ENCODE results near the gene UVRAG.
A peak's percentile ranks its signal among the peaks of the same experiment; 100 is the strongest.
"Not testable (repeated sequence)": the region's sequence is repeated elsewhere in the genome, so short reads cannot be mapped to it uniquely, and the experiment has no call there.

The UVRAG gene

DNA sequence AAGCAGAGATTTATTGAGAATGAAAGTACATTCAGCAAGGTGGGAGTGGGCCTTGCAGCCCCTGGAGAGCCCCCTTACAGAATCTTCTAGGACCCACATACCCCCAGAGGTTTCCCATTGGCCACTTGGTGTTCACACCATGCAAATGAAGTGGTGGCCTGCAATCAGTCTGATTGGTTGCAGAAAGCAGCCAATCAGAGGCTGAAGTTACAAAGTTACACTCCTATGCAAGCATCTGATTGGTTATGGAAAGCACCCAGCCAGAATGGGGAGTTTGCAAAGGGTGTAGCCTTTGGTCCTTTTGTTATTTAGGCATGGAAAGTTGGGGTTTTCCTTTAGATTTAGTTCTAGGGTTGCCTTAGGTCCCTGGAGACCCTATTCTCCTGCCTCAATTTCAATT, 34.9 kb downstream of the UVRAG start:
- no peak for DNase-seq

DNA sequence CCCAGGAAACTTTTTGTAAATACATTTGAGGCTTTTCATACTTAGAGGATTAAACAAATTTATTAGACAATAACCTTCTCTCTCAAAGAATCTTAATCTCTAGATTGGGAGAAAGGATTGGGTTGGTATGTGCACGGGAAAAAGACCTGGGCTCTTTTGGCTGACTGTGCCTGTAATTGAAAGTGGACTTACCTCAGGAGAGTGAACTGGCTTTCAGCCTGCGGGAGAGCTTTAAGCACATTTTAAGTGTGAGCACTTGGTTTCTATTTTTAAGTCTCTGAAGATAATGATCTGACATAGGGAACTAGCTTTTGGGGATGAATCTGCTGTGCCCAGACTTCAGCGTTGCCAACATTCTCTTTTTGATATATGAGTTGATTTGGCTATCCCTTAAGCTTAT, 35.8 kb downstream of the UVRAG start:
- DNase-seq = no peak

GRCh38 chr11:75851203-75851602, 36.2 kb downstream of the UVRAG start:
- no peak for DNase-seq

DNA sequence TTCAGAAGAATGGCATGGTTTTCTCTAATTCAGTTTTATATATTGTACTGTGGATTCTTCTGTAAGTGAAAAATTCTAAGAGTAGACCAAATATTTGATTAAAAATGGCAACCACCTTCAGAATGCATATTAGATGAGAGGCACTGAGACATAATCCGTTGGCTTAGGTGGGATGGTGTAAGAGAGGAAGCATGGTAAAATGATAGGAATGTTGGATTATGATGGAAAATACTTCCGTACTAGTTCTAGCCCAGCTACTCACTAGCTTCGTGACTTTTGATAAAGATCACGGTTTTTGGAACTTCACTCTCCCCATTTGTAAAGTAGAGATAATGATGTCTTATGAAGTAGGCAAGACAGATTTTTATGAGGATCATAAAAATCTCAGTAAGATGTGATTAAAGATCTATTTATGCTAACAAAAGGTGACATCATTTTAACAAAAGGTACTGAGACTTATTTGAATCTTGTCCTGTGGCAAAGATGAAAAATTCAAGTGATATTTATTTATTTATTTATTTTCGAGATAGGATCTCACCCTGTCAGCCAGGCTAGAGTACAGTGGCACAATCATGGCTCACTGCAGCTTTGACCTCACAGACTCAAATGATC, 37.5 kb downstream of the UVRAG start:
- DNase-seq = no peak

GRCh38 chr11:75853563-75853962, 38.6 kb downstream of the UVRAG start:
- DNase-seq = not testable (repeated sequence)

DNA sequence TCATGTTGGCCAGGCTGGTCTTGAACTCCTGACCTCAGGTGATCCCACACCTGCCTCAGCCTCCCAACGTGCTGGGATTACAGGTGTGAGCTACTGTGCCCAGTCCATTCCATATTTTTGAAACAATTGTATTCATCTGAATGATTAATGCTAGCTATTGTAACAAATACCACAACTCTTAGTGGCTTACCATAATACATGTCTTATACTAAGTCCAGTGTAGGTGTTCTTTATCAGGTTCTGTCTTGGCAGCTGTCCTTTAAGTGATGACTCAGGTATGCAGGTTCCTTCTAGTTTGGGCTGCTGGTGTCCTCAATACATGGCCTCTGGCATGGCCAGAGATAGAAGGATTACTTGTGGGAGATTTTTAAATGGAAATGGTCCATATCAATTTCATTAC, 39.0 kb downstream of the UVRAG start:
- DNase-seq = no peak

GRCh38 chr11:75855206-75855605, 40.2 kb downstream of the UVRAG start:
- no peak for DNase-seq

DNA sequence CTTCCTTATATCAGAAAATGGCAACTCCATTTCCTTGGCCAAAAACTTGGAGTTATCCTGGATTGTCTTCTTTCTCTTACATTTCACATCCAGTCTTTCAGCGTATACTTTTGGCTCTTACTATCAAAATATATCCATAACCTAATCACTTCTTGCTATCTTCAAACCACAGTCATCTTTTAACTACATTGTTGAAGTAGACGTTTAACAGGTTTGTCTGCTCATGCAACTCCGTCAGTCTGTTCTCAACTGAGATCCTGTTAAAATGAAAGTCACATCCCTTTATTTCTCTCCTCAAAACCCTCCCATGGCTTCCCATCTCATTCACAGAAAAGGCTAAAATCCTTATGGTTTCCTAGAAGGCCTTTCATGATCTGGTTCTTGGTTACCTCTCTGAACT, 41.9 kb downstream of the UVRAG start:
- DNase-seq = no peak

DNA sequence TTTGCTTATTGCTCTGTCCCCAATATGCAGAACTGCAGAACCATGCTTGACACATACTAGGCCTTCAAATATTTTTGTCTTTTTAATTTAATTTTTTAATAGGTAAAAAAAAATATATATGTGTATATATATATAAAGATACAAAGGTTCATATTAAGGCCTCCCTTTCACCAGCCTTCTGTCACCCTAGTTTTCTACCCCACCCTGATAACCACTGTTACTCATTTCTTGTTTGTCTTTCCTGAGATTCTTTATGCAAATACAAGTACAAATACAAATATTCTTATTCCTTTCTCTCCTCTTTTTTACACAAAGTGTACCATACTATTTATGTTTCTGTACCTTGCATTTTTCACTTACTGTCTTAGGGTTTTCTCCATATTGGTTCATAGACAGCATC, 43.0 kb downstream of the UVRAG start:
- DNase-seq = no peak

- no peak for DNase-seq
Measured at GRCh38 chr11:75858613-75859012, 43.6 kb downstream of the UVRAG start.

GRCh38 chr11:75859614-75860013, 44.6 kb downstream of the UVRAG start:
- no peak for DNase-seq

DNA sequence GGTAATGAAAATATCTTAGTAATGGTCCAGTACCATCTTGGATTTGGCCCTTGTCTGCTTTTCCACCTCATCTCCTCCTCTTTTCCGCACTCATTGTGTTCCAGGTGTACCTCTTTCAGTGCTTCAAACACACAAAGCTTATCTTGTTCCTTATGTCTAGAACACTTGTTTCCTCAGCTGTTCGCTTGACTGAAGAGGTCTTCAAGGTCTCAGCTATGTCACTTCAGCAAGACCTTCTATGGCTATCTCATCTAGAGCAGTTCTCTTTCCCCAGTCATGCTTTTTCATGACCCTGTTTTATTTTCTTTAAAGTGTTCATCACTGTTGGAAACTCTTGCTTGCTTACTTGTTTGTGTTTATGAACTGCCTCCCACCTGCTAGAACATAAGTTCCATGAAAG, 47.4 kb downstream of the UVRAG start:
- DNase-seq = no peak

DNA sequence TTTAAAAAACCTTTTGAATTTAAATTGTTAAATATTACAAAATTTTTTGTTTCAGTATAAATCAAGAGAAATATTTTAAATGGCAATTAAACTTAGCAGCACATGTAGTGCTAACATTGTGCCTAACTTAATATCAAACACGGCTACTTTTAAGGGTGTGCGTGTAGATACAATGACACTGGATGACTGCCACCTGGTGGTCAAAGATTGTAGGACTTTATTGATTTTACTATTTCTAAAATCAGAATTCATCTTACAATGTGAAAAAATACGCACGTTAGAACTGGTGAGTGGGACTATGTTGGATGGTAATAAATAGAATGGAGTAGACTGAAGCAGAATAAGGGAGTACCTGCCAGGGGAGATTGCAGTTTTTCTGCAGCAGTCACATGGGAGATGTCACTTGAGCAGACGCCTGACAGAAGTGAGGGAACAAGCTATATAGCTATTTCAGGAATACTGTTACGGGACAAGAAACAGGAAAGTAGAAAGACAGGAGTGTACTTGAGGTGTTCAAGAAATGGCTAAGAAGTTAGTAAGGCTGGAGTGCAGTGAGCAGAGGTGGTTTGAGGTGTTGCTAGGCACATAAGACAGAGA, 52.9 kb downstream of the UVRAG start:
- DNase-seq = peak; percentile 70

- DNase-seq = no peak
Measured at GRCh38 chr11:75868990-75869389, 54.0 kb downstream of the UVRAG start.

GRCh38 chr11:75869661-75870455, 54.8 kb downstream of the UVRAG start:
- DNase-seq = no peak

- DNase-seq = no peak
Measured at GRCh38 chr11:75872887-75873416, 57.9 kb downstream of the UVRAG start.

DNA sequence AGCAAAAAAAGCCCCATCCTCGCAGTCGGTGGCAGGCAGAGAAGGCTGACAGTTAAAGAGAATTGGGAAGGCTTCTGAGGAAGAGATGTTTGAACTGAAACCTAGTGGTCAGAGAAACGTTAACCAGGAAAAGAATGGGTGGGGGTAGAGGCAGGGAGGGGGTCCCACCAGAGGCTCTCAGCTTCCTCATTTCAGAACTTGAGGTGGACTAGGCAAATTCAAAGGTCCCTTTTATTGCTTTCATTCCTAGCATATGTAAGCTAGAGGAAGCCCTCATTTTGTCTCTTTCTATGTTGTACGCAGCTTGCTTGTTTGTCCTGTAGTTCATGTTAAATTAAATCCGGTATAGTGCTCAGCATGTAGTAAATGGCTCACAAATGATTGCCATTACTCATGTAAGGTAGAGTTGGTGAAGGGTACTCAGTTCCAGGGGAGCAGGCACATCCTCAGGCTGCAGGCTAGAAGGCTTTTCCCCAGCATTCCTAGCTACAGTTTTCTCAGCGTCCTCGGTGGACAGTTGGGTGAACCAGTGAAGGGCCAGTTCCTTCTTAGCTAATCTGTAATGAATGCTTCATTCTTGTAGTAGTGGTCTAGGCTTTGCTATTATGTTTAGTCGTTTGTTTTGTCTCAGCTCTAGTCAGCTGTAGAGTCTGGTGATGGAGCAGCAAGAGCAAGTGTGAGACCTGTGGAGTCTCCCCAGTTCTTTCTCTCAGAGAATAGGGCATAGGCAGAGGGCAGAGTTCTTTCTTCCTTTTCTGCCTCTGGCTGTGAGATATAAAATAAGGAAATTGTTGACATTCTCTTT, 58.6 kb downstream of the UVRAG start:
- no peak for DNase-seq

DNA sequence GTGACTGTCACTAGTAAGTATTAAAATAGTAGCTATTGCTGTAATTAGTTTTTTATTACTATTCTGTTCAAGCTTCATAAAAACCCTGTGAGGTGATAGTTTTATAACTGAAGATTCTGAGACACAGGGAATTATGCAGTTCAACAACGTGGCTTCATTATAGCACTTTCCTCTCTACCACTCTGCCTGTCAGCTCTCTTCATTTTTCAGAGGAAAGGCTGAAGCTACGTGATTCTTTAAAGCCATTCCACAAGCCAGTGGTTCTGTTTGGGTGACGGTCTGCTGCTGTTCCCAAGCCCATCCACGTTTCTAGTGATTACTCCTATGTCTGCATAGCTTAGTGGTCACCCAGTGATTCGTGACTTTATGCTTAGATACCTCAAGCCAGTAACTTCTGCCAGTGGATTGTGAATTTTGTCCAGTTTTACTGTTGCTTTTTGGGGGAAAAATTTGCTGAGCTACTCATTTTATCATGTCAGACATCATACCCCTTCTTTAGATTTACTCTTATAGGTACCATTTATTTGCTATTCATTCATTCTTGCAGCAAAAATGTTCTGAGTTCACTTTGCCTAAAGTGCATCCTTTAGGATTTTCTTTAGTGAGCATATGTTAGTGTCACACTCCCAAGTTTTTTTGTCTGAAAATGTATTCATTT, 59.8 kb downstream of the UVRAG start:
- DNase-seq = no peak

GRCh38 chr11:75877327-75877726, 62.3 kb downstream of the UVRAG start:
- not testable (repeated sequence) for DNase-seq

GRCh38 chr11:75877931-75878330, 62.9 kb downstream of the UVRAG start:
- DNase-seq = not testable (repeated sequence)

DNA sequence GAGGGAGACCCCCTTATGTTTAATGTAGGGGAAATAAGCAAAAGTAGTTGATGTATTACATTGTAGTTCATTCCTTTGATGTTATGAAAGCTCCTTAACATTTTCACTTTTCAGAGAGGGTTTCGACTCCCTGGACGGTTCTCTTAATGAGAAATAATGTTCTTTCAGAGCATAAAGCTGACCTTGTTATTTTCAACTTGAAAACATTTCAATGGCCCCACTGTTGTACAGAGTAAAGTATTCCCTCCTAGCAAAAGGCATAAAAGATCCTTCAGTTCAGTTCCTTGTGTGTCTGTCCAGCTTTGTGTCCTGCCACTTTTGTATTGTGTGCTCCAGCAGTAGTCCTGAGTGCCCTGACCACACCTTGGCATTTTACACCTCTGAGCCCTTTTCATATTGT, 63.9 kb downstream of the UVRAG start:
- DNase-seq = no peak

GRCh38 chr11:75879737-75880136, 64.7 kb downstream of the UVRAG start:
- DNase-seq = no peak

GRCh38 chr11:75880343-75880742, 65.3 kb downstream of the UVRAG start:
- DNase-seq = not testable (repeated sequence)
